Activated naive CD4-positive, alpha-beta T cell treated with anti-CD3 and anti-CD28 coated beads, Interleukin-2, amount 10 ng/mL, durations not matched to agents 5 hours and 36 hours (primary cell): ENCODE measurements around the gene PRKCI. TPM values are rescaled to one million over a fixed set of nuclear protein-coding genes. Genes with fewer than 3 reads are reported as not detected.

Experiments
- total RNA-seq, 2 experiments: library from RNA; stranded (reverse); gene quantifications; one replicate each; pipeline ENCODE4 v1.2.3, GENCODE V29; 2021

PRKCI gene
- 10 to 100 TPM; 20.8 to 23.5 TPM for total RNA-seq

GRCh38 chr3:170221924-170222646 lies at the start of gene PRKCI:
TSS of gene PRKCI (plus strand) at chr3:170222424. CDS start at chr3:170222670, 246 bp downstream.

GRCh38 chr3:170180908-170181885 lies 41.0 kb upstream of the PRKCI start, which contains the start of gene PHC3:
TSS of gene PHC3 (minus strand) at chr3:170181733. CDS start at chr3:170181715, 18 bp downstream.

Other genes starting within 250 kb of the PRKCI start
- 10 to 100 TPM; 16.9 to 17.4 TPM for gene GPR160, start 184.4 kb upstream of the PRKCI start, total RNA-seq
- gene PHC3, start 40.7 kb upstream of the PRKCI start, total RNA-seq: 10 to 100 TPM; 71.9 to 80.9 TPM
- 10 to 100 TPM; 16.3 to 18.8 TPM for gene SKIL, start 135.3 kb downstream of the PRKCI start, total RNA-seq
- gene CLDN11, start 196.4 kb downstream of the PRKCI start, total RNA-seq: under 1 TPM in 1 of 2 experiments, not detected in 1; 0.10 TPM